ENCODE measurements around the gene KLF4.
A peak's percentile ranks its signal among the peaks of the same experiment; 100 is the strongest.
"Not testable (repeated sequence)": the region's sequence is repeated elsewhere in the genome, so short reads cannot be mapped to it uniquely, and the experiment has no call there.

KLF4 gene

DNA sequence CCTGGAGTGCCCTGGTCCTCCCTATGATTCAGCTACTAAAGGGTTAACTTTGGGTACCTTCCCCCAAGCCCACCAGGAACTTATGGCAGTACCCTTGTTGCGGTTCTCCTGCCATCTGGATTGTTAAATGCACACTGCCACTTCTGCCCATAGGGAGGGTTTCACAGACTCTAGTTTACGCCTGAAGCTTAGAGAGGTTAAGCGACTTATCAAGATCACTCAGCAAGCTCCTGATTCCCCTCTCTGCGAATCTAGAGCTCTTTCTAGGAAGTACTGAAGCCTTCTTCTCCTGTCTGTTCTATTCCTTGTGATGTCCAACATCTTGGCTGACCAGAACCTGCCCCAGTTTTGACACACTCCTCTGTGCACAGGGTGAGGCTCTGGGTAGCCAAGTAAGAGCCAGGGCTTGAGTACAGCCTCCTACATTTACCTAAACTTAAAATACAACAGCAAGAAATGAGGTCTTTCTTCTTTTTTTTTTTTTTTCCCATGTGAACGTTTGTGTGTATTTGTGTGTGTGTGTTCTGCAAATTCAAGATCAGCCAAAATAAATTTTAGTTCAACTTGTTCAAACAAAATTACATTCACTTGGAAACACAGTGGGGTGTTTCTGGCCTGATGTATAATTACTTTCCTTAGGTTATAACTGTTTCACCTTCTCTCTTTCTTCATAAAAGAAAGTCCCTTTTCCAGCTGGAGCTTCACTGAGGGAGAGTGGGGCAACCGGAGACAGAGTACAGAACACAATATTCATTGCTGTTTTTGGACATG is 28.7 kb upstream of the KLF4 start:
- TF ChIP-seq, protein P1, sequence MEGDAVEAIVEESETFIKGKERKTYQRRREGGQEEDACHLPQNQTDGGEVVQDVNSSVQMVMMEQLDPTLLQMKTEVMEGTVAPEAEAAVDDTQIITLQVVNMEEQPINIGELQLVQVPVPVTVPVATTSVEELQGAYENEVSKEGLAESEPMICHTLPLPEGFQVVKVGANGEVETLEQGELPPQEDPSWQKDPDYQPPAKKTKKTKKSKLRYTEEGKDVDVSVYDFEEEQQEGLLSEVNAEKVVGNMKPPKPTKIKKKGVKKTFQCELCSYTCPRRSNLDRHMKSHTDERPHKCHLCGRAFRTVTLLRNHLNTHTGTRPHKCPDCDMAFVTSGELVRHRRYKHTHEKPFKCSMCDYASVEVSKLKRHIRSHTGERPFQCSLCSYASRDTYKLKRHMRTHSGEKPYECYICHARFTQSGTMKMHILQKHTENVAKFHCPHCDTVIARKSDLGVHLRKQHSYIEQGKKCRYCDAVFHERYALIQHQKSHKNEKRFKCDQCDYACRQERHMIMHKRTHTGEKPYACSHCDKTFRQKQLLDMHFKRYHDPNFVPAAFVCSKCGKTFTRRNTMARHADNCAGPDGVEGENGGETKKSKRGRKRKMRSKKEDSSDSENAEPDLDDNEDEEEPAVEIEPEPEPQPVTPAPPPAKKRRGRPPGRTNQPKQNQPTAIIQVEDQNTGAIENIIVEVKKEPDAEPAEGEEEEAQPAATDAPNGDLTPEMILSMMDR (IDR thresholded peaks at IDR 0.05; ENCODE audit: low read depth, low read length), result no peak
- no peak for DNase-seq (ENCODE audit: extremely low read depth, low read depth)

DNA sequence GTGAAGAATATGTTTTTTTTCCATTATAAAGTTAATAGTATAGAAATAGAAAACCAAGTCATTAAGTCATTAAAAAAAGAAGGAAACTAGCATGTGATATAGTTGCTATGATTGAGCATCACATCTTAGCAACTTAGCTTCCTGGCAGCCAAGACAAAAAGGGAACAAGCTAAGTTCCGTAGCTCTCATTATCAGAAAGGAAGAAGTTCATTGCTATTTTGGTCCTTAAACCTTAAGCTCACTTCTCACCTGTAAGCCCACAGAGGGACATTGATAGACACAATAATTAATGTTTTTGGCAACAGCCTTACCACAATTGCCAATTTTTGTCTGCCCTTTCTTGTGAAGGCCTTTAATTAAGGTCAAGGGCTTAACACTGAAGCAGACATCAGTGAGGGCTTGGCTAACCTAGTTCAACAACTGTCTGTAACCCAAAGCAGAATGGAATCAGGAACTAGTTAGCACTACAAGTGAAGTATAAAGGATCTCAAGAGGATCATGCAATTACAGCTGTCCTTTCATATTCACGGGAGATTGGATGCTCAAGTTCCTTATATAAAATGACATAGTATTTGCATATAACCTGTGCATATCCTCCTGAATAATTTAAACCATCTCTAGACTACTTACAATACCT is 24.0 kb upstream of the KLF4 start:
- DNase-seq (ENCODE audit: extremely low read depth, low read depth), result no peak
- TF ChIP-seq, protein P1 (IDR thresholded peaks at IDR 0.05; ENCODE audit: low read depth, low read length), result no peak

DNA sequence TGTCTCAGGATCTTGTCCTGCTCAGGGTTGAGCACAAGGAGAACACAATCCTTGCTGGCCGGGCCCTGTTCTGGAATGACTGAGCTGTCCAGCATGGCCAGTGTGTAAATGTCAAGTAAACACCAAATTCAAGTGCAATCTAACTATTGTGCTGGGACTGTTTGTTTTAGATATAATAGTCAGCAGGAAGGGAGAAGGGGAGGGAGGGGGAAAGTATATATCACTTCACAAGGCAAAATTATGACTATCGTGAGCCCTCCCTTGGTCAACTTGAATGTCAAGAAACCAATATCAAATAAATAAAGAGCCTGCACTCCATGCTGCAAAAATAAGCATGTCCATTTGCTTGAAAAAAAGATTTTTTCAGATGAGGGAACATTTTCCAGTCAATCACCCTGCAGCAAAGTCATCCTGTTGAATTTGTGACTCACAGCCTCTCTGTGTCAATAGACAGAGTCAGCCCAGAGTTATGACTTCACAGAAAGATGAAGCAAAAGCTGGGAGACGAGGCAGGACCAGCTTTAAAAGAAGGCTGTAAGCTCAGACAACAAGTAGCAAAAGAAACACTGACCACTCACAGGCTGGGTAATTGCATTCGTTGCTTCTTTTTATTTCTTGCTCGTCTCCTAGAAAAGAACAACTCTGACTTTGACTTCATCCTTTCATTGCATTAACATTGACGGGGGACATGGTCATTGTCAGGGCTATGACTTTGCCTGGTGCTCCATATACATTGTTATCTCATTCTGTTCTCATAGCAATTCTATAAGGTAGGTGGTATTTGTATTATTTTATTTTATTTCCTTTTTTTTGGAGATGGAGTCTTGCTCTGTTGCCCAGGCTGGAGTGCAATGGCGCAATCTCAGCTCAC is 15.3 kb upstream of the KLF4 start:
- DNase-seq (ENCODE audit: extremely low read depth, low read depth), result peak; percentile 44
- TF ChIP-seq, protein P1 (IDR thresholded peaks at IDR 0.05; ENCODE audit: low read depth, low read length), result no peak

DNA sequence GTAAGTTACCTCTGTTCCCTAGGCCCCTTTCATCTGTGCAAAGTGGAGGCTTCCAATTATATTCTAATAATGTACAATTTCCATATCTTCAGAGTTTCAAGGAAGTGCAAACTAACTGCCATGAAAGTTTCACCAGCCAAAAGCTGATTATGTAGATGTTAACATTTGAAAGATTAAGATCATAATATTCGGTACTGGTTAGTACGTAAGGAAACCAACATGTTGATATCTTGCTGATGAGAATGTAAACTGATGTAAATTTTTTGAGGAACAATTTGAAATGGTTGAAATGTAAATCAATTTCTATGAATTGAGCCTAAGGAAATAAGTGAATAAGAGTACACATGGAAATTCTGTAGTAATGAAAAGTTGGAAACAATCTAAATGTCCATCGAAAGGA is 12.9 kb upstream of the KLF4 start:
- no peak for DNase-seq (ENCODE audit: extremely low read depth, low read depth)
- TF ChIP-seq, protein P1 (IDR thresholded peaks at IDR 0.05; ENCODE audit: low read depth, low read length), result no peak

DNA sequence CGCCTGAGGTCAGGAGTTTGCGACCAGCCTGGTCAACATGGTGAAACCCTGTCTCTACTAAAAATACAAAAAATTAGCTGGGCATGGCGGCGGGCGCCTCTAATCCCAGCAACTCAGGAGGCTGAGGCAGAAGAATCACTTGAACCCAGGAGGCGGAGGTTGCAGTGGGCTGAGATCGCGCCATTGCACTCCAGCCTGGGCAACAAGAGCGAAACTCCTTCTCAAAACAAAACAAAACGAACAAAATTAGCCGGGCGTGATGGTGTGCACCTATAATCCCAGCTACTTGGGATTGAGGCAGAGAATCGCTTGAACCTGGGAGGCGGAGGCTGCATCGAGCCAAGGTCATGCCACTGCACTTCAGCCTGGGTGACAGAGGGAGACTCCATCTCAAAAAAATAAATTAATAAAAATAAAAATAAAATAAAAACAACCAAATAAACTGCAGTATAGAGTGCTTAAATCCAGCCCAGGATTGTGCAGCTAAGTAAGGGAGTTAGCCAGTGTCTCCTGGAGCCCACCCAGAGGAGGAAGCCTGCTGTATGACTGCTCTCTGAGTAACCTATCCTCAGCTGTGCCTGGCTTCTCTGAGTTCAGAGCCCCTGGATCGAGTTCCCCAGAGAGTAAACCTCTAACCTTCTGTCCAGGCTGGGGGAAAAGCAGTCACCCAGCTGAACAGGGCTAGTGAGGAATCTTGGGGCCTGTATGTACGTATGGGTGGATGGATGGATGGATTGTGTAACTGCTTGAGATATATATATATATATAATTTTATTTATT is 11.0 kb upstream of the KLF4 start:
- not testable (repeated sequence) for DNase-seq (ENCODE audit: extremely low read depth, low read depth)

DNA sequence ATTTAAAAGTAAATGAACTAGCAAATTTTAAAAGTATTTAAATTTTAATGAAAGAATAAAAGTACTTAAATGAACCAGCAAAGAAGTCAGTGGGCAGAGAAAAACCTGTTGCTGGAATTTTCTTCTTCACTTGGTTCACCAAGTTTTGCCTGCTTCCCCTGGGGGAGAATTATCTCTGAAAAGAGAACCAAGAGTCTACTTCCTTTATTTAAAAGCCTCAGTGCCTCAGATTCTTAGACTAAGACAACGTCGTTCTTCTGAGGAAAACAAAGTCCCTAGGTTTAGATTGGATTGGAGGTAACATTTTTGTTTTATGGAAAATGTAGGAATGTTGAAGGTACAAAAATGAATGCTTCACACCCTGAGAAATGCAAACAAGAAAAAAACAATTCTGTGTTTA is 7.4 kb upstream of the KLF4 start:
- DNase-seq (ENCODE audit: extremely low read depth, low read depth), result no peak
- TF ChIP-seq, protein P1 (IDR thresholded peaks at IDR 0.05; ENCODE audit: low read depth, low read length), result no peak

DNA sequence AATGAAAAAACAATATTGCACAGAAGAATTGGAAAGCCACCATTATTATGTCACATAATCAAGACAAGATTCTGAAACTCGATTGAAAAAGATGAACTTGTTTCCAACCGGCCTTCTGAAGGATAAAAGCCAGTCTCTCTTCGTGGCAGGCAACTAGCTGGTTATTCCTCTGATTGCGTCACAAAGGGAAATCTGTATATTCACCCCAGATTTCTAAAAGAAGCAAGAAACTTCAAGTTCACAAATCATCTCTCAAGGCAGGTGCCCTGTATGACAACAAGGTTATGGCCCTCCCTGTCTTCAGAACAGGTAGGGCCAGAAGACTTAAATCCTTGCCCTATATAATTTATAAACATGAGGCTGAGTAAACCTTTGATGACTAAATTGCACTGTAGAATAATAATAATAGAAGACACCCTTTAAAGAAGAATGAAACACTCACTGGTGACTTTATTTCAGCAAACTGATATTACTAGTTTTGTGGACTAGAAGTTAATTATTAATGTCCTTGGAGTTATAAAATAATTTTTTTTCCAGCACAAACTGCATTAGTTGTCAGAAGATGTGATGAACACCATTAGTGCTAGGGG is 2.9 kb upstream of the KLF4 start:
- no peak for DNase-seq (ENCODE audit: extremely low read depth, low read depth)
- TF ChIP-seq, protein P1 (IDR thresholded peaks at IDR 0.05; ENCODE audit: low read depth, low read length), result no peak

Data from AG09319 (cell line).